Mesendoderm (in vitro differentiated cells): ENCODE measurements around the gene MZB1.
"Not testable (repeated sequence)": the region's sequence is repeated elsewhere in the genome, so short reads cannot be mapped to it uniquely, and the experiment has no call there.

Source experiments
- DNase-seq: peaks from one replicate; pipeline ENCODE4 v3.0.0; 2013
- H2AK5ac ChIP-seq: 2 replicates; pipeline ENCODE4 v1.6.1; 2013; ENCODE audit warnings: low read length, inconsistent platforms
- H2BK120ac ChIP-seq: 2 replicates; pipeline ENCODE4 v1.6.1; 2013; ENCODE audit warnings: low read depth, mild to moderate bottlenecking, low read length, moderate library complexity, mixed read lengths
- H2BK15ac ChIP-seq: replicated peaks from 2 replicates; pipeline ENCODE4 v1.6.1; 2013; ENCODE audit warnings: low read depth, mild to moderate bottlenecking, moderate library complexity
- H2BK5ac ChIP-seq: 2 replicates; pipeline ENCODE4 v1.6.1; 2013; ENCODE audit warnings: low read length, inconsistent platforms
- H3K18ac ChIP-seq: 2 replicates; pipeline ENCODE4 v1.6.1; 2013; ENCODE audit warnings: mild to moderate bottlenecking, low read length, mixed read lengths
- H3K23ac ChIP-seq: one replicate; pipeline ENCODE4 v1.6.1; 2013; ENCODE audit warnings: low read length
- H3K27ac ChIP-seq: 2 replicates; pipeline ENCODE4 v1.5.1; 2013; ENCODE audit warnings: low read depth, mild to moderate bottlenecking, inconsistent platforms, low read length, moderate library complexity
- H3K27me3 ChIP-seq: 2 replicates; pipeline ENCODE4 v1.6.1; 2013; ENCODE audit warnings: low read length, control low read depth, mild to moderate bottlenecking, inconsistent platforms; ENCODE audit not compliant: insufficient read depth, poor library complexity
- H3K36me3 ChIP-seq: 2 replicates; pipeline ENCODE4 v1.6.1; 2013; ENCODE audit warnings: low read length, inconsistent platforms; ENCODE audit not compliant: control insufficient read depth, insufficient read depth
- H3K4ac ChIP-seq: one replicate; pipeline ENCODE4 v1.6.1; 2013; ENCODE audit warnings: low read depth, mild to moderate bottlenecking, low read length, moderate library complexity
- H3K4me1 ChIP-seq: 2 replicates; pipeline ENCODE4 v1.6.1; 2013; ENCODE audit warnings: low read depth, low read length, inconsistent platforms; ENCODE audit not compliant: control insufficient read depth
- H3K4me2 ChIP-seq: 2 replicates; pipeline ENCODE4 v1.6.1; 2013; ENCODE audit warnings: low read length
- H3K4me3 ChIP-seq: 2 replicates; pipeline ENCODE4 v1.5.1; 2013; ENCODE audit warnings: mild to moderate bottlenecking, low read length
- H3K56ac ChIP-seq: one replicate; pipeline ENCODE4 v1.6.1; 2013; ENCODE audit warnings: low read length
- H3K79me1 ChIP-seq: 2 replicates; pipeline ENCODE4 v1.6.1; 2013; ENCODE audit warnings: low read length, inconsistent platforms
- H3K79me2 ChIP-seq: 2 replicates; pipeline ENCODE4 v1.6.1; 2013; ENCODE audit warnings: mild to moderate bottlenecking, low read length; ENCODE audit not compliant: control insufficient read depth, insufficient read depth
- H3K9ac ChIP-seq: 2 replicates; pipeline ENCODE4 v1.6.1; 2013; ENCODE audit warnings: low read length, inconsistent platforms
- H4K5ac ChIP-seq: one replicate; pipeline ENCODE4 v1.6.1; 2013; ENCODE audit warnings: low read length
- H4K8ac ChIP-seq: one replicate; pipeline ENCODE4 v1.6.1; 2013; ENCODE audit warnings: low read depth, mild to moderate bottlenecking, control low read depth, low read length, moderate library complexity
- WGBS: extraction: QIAGEN DNeasy Blood & Tissue Kit; methylation state at CpG from one replicate; pipeline ENCODE4 v1.1.7; 2013; ENCODE audit warnings: low lambda C conversion rate, missing lambda C conversion rate; ENCODE audit not compliant: insufficient coverage; ENCODE audit errors: extremely low coverage; 5-methylcytosine and 5-hydroxymethylcytosine counted together

Gene MZB1

GRCh38 chr5:139413963-139414362 is 24.2 kb upstream of the MZB1 start:
- no peak overlapping the region for H3K4me2 ChIP-seq
- DNase-seq, result no peak
- no peak overlapping the region for H3K23ac ChIP-seq
- WGBS, result no CpG with 5 or more reads among the region's 6 CpGs
- H3K9ac ChIP-seq, result no peak overlapping the region
- no peak overlapping the region for H2BK5ac ChIP-seq
- H3K79me2 ChIP-seq, result no peaks in the 10 kb centered on the region
- H2BK120ac ChIP-seq, result no peak overlapping the region
- no peak overlapping the region for H3K18ac ChIP-seq
- no peak overlapping the region for H4K5ac ChIP-seq
- no peaks in the 10 kb centered on the region for H3K79me1 ChIP-seq
- no peak overlapping the region for H3K56ac ChIP-seq
- no peak overlapping the region for H2AK5ac ChIP-seq
- no peak overlapping the region for H4K8ac ChIP-seq
- H3K4me1 ChIP-seq, result no peaks in the 10 kb centered on the region
- no peaks in the 10 kb centered on the region for H3K27me3 ChIP-seq
- no peak overlapping the region for H3K27ac ChIP-seq
- peaks cover 2% of the 10 kb centered on the region for H3K36me3 ChIP-seq
- H3K4ac ChIP-seq, result no peak overlapping the region
- no peak overlapping the region for H3K4me3 ChIP-seq
- no peak overlapping the region for H2BK15ac ChIP-seq

GRCh38 chr5:139413153-139413552 is 23.4 kb upstream of the MZB1 start:
- Histone ChIP-seq H3K36me3 (peaks cover 2% of the 10 kb centered on the region), H2BK15ac (no peak overlapping the region)
- WGBS, result no CpG with 5 or more reads among the region's 6 CpGs

DNA sequence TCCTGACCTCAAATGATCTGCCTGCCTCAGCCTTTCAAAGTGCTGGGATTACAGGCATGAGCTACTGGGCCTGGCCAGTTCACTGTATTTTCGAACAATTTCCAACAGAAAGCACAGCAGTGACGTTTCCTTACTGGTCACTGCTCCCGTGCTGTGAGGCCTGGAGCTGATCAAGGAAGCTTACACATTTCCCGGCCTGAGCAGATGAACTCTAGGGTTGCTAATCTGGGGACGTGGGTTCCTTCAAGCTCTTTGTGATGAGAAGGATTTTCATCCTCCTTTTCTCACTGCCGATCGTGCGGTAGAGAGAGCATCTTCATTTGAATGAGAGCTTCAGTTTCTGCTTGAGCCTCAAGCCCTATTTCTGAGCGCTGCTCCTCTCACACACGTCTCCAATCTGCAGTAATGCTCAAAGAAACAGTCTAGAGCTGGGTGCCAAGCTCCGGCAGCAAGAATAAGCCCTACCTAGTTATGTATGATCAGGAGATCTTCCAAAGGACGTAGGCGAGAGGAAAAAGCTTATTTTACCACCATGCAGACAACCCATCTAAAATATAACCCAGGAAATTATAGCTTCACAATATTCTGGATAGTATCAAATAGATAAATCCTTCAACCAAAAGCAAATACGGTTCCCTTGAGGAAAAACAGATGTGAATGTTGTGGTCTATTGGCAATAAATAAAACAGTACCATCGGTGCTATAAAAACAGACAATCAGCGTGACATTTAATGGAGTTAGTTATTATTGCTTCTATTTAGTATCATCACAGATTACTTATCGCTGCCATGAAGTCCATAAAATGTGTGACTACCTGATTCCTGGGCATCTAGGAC is 21.5 kb upstream of the MZB1 start:
- H3K23ac ChIP-seq, result no peak overlapping the region
- H3K9ac ChIP-seq, result no peak overlapping the region
- H3K79me1 ChIP-seq, result no peaks in the 10 kb centered on the region
- no peak overlapping the region for H3K27ac ChIP-seq
- no peak overlapping the region for H4K5ac ChIP-seq
- H2BK15ac ChIP-seq, result no peak overlapping the region
- H3K4me1 ChIP-seq, result no peaks in the 10 kb centered on the region
- peaks cover 2% of the 10 kb centered on the region for H3K36me3 ChIP-seq
- H3K4me3 ChIP-seq, result no peak overlapping the region
- no peak overlapping the region for H3K4me2 ChIP-seq
- no peak overlapping the region for H3K4ac ChIP-seq
- no peak overlapping the region for H3K56ac ChIP-seq
- H2AK5ac ChIP-seq, result no peak overlapping the region
- no CpG with 5 or more reads among the region's 17 CpGs for WGBS
- DNase-seq, result no peak
- H3K79me2 ChIP-seq, result no peaks in the 10 kb centered on the region
- H3K18ac ChIP-seq, result no peak overlapping the region
- no peak overlapping the region for H2BK120ac ChIP-seq
- no peaks in the 10 kb centered on the region for H3K27me3 ChIP-seq
- no peak overlapping the region for H2BK5ac ChIP-seq
- no peak overlapping the region for H4K8ac ChIP-seq

More at GRCh38 chr5:139413153-139413552, 23.4 kb upstream of the MZB1 start:
- Histone ChIP-seq H2AK5ac (no peak overlapping the region), H3K4me2 (no peak overlapping the region), H3K4ac (no peak overlapping the region), H2BK5ac (no peak overlapping the region), H3K79me1 (no peaks in the 10 kb centered on the region), H4K5ac (no peak overlapping the region), H2BK120ac (no peak overlapping the region), H3K4me3 (no peak overlapping the region), H3K4me1 (no peaks in the 10 kb centered on the region), H3K9ac (no peak overlapping the region), H3K18ac (no peak overlapping the region), H3K79me2 (no peaks in the 10 kb centered on the region), H3K27ac (no peak overlapping the region), H4K8ac (no peak overlapping the region), H3K27me3 (no peaks in the 10 kb centered on the region), H3K56ac (no peak overlapping the region), H3K23ac (no peak overlapping the region)
- DNase-seq, result no peak

GRCh38 chr5:139410121-139410992 is 20.6 kb upstream of the MZB1 start:
- H3K18ac ChIP-seq, result no peak overlapping the region
- H4K5ac ChIP-seq, result no peak overlapping the region
- DNase-seq, result no peak
- no peak overlapping the region for H3K9ac ChIP-seq
- no peak overlapping the region for H2BK15ac ChIP-seq
- H3K4ac ChIP-seq, result no peak overlapping the region
- no peak overlapping the region for H4K8ac ChIP-seq
- no peak overlapping the region for H3K56ac ChIP-seq
- no peaks in the 10 kb centered on the region for H3K79me2 ChIP-seq
- H3K4me3 ChIP-seq, result no peak overlapping the region
- no peak overlapping the region for H3K27ac ChIP-seq
- WGBS, result no CpG with 5 or more reads among the region's 6 CpGs
- no peak overlapping the region for H2BK5ac ChIP-seq
- no peak overlapping the region for H3K23ac ChIP-seq
- no peak overlapping the region for H2BK120ac ChIP-seq
- H3K4me1 ChIP-seq, result no peaks in the 10 kb centered on the region
- H3K27me3 ChIP-seq, result no peaks in the 10 kb centered on the region
- H3K4me2 ChIP-seq, result no peak overlapping the region
- no peak overlapping the region for H2AK5ac ChIP-seq
- H3K36me3 ChIP-seq, result peaks cover 2% of the 10 kb centered on the region
- H3K79me1 ChIP-seq, result no peaks in the 10 kb centered on the region

DNA sequence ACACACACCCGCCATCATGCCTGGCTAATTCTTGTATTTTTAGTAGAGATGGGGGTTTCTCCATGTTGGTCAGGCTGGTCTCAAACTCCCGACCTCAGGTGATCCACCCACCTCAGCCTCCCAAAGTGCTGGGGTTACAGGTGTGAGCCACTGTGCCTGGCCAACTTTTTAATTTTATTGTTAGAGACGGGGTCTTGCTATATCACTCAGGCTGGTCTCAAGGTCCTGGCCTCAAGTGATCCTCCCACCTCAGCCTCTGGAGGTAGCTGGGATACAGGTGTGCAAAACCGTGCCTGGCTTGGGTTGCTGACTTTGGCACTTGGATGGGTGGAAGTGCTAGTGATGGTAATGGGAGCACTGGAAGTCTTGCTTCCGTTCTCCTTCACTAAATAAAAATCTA is 19.4 kb upstream of the MZB1 start:
- H3K4me3 ChIP-seq, H3K4ac ChIP-seq, H4K5ac ChIP-seq, H4K8ac ChIP-seq, DNase-seq, H3K4me1 ChIP-seq, H3K27ac ChIP-seq, H3K56ac ChIP-seq, H3K4me2 ChIP-seq, H2AK5ac ChIP-seq, H3K79me2 ChIP-seq, H3K27me3 ChIP-seq, H3K79me1 ChIP-seq, H3K23ac ChIP-seq, H2BK120ac ChIP-seq, H3K9ac ChIP-seq, H3K18ac ChIP-seq, H3K36me3 ChIP-seq, H2BK15ac ChIP-seq, H2BK5ac ChIP-seq: not testable (repeated sequence)
- no CpG with 5 or more reads among the region's 5 CpGs for WGBS
